ENCODE data around the gene BRINP2.

DNA sequence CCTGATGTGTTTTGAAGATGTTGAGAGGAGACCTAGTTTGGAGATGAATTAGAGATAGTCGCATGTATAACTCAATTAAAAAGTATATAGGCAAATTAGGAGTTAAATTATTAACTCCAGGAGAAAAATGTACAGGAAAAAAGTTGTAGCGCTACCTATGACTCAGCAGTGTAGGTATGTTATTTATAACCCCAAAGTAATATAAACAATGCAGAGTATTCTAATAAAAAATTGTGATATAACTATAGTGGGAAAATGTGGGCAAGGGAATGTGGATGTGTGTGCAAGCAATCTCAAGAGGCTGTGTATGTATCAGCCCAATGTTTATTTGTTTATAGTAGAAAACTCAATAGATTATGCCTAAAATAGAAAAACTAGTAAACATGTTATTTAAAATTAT is 144.5 kb downstream of the BRINP2 start:
- TF ChIP-seq POLR2A (IDR thresholded peaks at IDR 0.05; ENCODE audit: low read length) = no peak
- TF ChIP-seq GATA1 (IDR thresholded peaks at IDR 0.05; ENCODE audit: low read depth, low read length) = no peak
